Stimulated activated CD4-positive, alpha-beta T cell treated with anti-CD3 and anti-CD28 coated beads, Interleukin-12 subunit alpha, Interleukin-12 subunit beta, amount 100 ng/mL, for 48 hours (primary cell): ENCODE data around the gene TLCD4.

ENCODE experiments used
- DNase-seq, 3 donors: peaks; one replicate each; pipeline ENCODE4 v3.0.0-alpha.2; 2020; ENCODE audit warnings: low read depth in 2 of 3, low spot score in 1 of 3

TLCD4 gene

GRCh38 chr1:95094923-95095322, 22.2 kb upstream of the TLCD4 start:
- no peak for DNase-seq

- DNase-seq, result no peak
Observed at GRCh38 chr1:95095833-95096217, 21.3 kb upstream of the TLCD4 start.

DNA sequence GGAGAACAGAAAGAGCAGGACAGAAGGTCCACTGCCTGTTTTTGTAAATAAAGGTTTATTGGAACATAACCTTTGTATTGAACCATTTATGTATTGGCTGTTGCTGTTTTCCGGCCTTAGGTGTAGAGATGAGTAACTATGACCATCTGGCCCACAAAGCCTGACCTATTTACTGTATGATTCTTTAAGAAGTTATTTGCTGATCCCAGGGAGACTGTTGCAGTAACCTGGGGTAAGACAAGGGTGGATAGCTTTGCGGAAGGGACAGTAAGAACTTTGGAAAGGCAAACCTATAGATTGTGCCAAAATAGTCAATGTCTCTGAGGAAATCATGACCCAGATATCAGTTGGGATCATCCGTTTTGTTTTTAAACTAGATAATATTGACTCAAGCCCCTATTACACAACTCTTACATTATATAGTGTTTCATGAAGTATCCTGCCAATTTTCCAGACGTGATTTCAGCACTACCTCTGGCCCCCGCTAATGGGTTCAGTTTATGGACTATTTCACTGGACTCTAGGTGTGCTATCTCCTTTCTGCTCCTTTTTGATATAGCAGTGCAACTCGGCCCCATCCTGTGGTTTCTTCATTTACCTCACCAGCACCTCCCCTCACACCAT, 20.8 kb upstream of the TLCD4 start:
- DNase-seq, result no peak

- DNase-seq, result no peak
Observed at GRCh38 chr1:95097426-95097825, 19.7 kb upstream of the TLCD4 start.

GRCh38 chr1:95098196-95098595, 19.0 kb upstream of the TLCD4 start:
- DNase-seq, result no peak

GRCh38 chr1:95108792-95109191, 8.4 kb upstream of the TLCD4 start:
- DNase-seq, result no peak

- DNase-seq, result no peak
Observed at GRCh38 chr1:95111014-95111413, 6.1 kb upstream of the TLCD4 start.

- DNase-seq, result no peak
Observed at GRCh38 chr1:95113684-95114083, 3.5 kb upstream of the TLCD4 start.

DNA sequence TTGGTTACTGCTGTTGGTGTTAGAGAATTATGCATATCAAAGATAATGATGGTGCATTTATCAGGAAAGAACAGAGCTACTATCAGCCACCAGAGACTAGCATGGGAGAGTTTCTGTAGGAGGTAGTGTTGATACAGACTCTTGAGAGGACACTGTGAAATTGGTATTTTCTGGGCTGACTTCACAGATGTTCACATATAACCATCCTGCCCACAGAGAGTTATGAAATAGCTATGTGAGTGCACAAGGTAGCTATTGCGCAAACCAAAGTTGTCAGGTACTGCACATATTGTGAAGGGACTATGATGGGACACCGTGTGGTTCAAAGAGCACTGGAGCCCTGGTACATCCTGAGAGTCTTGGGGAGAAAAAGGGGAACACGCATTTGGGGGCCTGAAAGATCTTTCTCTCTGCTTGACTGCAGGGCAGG, 1.4 kb upstream of the TLCD4 start:
- no peak for DNase-seq

DNA sequence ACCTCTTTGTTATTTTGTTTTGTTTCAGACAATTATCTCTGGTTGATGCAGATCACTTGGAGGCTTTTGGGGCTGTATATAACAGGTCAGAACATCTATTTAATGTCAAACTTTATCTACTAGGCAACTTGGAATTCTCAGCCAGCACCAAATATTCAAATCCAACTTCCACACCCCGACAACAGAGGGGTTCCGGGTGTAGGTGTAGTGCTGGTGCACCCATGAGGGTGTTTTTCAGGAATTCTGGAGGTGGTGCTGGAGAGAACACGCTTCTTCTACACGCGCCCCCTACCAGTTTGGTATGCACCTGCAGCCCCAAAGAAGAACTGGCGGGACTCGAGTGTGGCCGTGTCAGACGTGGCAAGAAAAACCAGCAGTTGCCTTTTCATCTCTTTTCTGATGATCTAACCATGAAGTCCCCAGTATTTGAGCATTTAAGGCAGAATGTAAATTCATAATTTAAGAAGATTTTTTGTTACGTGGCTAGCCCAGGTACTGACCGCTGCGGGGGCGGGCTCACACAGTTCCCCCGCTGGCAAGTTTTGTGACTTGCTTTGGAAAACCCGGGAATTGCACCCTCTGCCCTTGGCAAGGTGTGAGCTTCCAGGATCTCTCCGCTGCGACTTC, 462 bp upstream of the TLCD4 start:
- peak; percentile 23 to 31 (median 28) for DNase-seq

GRCh38 chr1:95118067-95118499, 928 bp downstream of the TLCD4 start:
- DNase-seq, result peak in 1 of 3 donors; percentile 6

DNA sequence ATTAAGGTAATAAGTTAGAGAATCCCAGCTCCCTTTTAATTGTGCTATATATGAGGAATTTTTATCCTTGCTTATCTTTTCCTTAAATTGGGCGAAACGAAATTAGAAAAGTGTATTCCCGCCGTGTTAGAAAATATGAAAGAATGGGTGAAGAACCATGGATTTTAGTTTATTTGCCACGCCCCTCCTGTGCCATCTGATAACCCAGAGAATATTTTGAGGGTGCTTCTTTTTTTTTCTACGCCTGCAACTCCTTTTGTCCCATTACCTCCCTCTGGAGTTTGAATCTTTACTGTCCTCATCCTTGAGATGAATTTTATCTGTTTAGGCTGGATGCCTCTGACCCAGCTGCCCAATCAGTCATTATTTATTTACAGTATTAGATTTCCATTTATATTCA, 1.6 kb downstream of the TLCD4 start:
- no peak for DNase-seq

GRCh38 chr1:95119273-95119672, 2.1 kb downstream of the TLCD4 start:
- DNase-seq, result no peak

DNA sequence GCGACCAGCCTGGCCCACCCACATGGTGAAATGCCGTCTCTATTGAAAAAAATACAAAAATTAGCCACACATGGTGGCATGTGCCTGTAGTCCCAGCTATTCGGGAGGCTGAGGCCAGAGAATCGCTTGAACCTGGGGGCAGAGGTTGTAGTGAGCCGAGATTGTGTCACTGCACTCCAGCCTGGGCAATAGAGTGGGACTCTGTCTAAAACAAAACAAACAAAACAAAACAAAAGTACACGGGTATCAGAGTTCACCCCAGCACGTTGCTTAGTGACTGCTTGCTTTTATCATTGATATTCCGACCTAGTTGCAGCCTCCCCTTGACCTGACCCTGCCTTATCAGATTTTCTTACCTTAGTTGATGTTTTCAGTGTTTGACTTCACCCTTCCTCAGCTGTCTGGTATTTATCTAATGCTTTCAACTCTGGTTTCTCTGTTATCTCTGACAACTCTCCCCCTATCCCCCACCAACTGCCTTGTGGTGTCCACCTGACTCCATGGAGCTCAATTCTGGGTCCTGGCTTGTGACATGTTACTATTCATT, 5.1 kb downstream of the TLCD4 start:
- no peak for DNase-seq

- DNase-seq, result no peak
Observed at GRCh38 chr1:95124342-95124741, 7.2 kb downstream of the TLCD4 start.

GRCh38 chr1:95126366-95126765, 9.2 kb downstream of the TLCD4 start:
- DNase-seq, result no peak

- DNase-seq, result no peak
Observed at GRCh38 chr1:95126846-95127245, 9.7 kb downstream of the TLCD4 start.

GRCh38 chr1:95127380-95127779, 10.2 kb downstream of the TLCD4 start:
- no peak for DNase-seq

DNA sequence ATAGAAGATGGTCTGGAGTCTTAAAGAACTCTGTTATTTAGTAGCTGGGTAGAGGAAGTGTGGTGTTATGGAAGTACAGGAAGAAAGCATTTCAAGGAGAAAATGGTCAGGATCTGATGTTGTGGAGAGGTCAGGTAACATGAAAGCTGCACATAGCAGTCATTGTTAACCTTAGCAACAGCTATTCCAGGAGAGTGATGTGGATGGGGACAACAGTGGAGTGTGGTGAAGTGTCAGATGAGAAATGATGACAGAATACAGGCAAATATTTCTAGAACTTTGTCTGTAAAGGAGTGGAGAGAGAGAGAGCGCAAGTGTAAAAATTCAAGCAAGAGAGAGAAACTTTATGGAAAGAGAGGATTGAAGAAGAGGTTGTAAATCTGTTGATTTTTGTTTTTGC, 15.6 kb downstream of the TLCD4 start:
- no peak for DNase-seq

DNA sequence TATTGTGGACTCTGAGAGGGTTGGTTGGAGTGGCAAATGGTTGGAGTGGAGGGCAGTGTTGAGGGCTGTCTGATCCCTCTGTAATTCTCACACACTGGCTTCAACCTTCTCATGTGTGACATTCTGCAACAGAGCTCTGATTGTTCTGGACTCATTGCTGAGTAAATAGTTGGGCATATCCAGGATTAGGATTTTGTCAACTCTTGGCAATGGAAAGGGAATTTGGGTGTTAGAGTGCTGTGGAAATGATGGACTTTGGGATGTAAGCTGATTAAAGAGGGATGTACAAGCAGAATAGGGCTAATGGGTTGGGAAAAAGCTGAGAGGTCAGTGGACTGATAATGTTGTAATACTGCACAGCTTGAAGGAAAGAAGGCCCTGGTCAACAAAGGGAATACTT, 16.5 kb downstream of the TLCD4 start:
- no peak for DNase-seq

- no peak for DNase-seq
Observed at GRCh38 chr1:95138223-95138622, 21.1 kb downstream of the TLCD4 start.

- DNase-seq, result no peak
Observed at GRCh38 chr1:95139039-95139438, 21.9 kb downstream of the TLCD4 start.

GRCh38 chr1:95140791-95141190, 23.6 kb downstream of the TLCD4 start:
- no peak for DNase-seq
